SU-DHL-6 (cell line): ENCODE data around the gene MICAL2.

ENCODE experiments used
- H2AFZ ChIP-seq: fragments of 200-600 bp; sonication (generic); 2 replicates; pipeline ENCODE4 v1.6.1; 2014; ENCODE audit warnings: low read depth, mild to moderate bottlenecking, moderate library complexity, mixed read lengths, antibody characterized with exemption, low read length; ENCODE audit not compliant: severe bottlenecking
- H3F3A ChIP-seq: fragments of 200-600 bp; shearing (Covaris generic); 2 replicates; pipeline ENCODE4 v1.6.0; 2016; ENCODE audit warnings: antibody characterized with exemption, mild to moderate bottlenecking; ENCODE audit not compliant: insufficient read depth
- H3K27ac ChIP-seq: fragments of 200-600 bp; sonication (generic); 2 replicates; pipeline ENCODE4 v1.5.1; 2016; ENCODE audit warnings: low read depth, mild to moderate bottlenecking, low read length, moderate library complexity, mixed read lengths
- H3K27me3 ChIP-seq: fragments of 200-600 bp; sonication (generic), shearing (Covaris generic); 2 replicates; pipeline ENCODE4 v1.6.0; 2014; ENCODE audit warnings: mild to moderate bottlenecking, low read length
- H3K36me3 ChIP-seq: fragments of 200-600 bp; sonication (generic); 2 replicates; pipeline ENCODE4 v1.6.1; 2014; ENCODE audit warnings: mild to moderate bottlenecking, low read length, mixed read lengths
- H3K4me2 ChIP-seq: fragments of 300-600, 200-600 bp; shearing (Covaris generic), sonication (generic); 2 replicates; pipeline ENCODE4 v1.6.0; 2014; ENCODE audit warnings: low read length, low read depth, mild to moderate bottlenecking; ENCODE audit not compliant: poor library complexity, severe bottlenecking
- H3K4me3 ChIP-seq: fragments of 200-600 bp; sonication (generic); 2 replicates; pipeline ENCODE4 v1.5.1; 2014; ENCODE audit warnings: antibody characterized with exemption, low read length, mild to moderate bottlenecking, mixed read lengths; ENCODE audit not compliant: insufficient read depth, poor library complexity, severe bottlenecking
- H3K79me2 ChIP-seq: fragments of 200-600 bp; sonication (generic); 2 replicates; pipeline ENCODE4 v1.6.1; 2014; ENCODE audit warnings: mild to moderate bottlenecking, low read length, moderate library complexity; ENCODE audit not compliant: insufficient read depth
- H3K9ac ChIP-seq: fragments of 200-600 bp; sonication (generic); 2 replicates; pipeline ENCODE4 v1.7.0; 2014; ENCODE audit warnings: mild to moderate bottlenecking, low read length
- H3K9me2 ChIP-seq: fragments of 200-600 bp; sonication (generic); replicated peaks from 2 replicates; pipeline ENCODE4 v1.6.1; 2014; ENCODE audit warnings: low read length; ENCODE audit not compliant: insufficient read depth
- H3K9me3 ChIP-seq: fragments of 200-600 bp; sonication (generic); 2 replicates; pipeline ENCODE4 v1.6.1; 2014; ENCODE audit warnings: low read length, mixed read lengths; ENCODE audit not compliant: insufficient read depth
- H4K20me1 ChIP-seq: fragments of 200-600 bp; sonication (generic); 2 replicates; pipeline ENCODE4 v1.6.1; 2014; ENCODE audit warnings: low read depth, mild to moderate bottlenecking, antibody characterized with exemption, low read length, moderate library complexity, mixed read lengths
- CTCF ChIP-seq: fragments of 200-600 bp; sonication (generic); IDR thresholded peaks from one replicate; pipeline ENCODE4 v1.5.1; 2017; ENCODE audit warnings: antibody characterized with exemption, mild to moderate bottlenecking, low read length, moderate library complexity; ENCODE audit not compliant: insufficient read depth, poor library complexity, severe bottlenecking
- EZH2phosphoT487 ChIP-seq: fragments of 200-600 bp; sonication (generic), shearing (Covaris generic); conservative IDR thresholded peaks from 2 replicates; pipeline ENCODE4 v1.6.1; 2018; ENCODE audit warnings: mild to moderate bottlenecking, antibody characterized with exemption, low read length, moderate library complexity, mixed read lengths

The MICAL2 gene

DNA sequence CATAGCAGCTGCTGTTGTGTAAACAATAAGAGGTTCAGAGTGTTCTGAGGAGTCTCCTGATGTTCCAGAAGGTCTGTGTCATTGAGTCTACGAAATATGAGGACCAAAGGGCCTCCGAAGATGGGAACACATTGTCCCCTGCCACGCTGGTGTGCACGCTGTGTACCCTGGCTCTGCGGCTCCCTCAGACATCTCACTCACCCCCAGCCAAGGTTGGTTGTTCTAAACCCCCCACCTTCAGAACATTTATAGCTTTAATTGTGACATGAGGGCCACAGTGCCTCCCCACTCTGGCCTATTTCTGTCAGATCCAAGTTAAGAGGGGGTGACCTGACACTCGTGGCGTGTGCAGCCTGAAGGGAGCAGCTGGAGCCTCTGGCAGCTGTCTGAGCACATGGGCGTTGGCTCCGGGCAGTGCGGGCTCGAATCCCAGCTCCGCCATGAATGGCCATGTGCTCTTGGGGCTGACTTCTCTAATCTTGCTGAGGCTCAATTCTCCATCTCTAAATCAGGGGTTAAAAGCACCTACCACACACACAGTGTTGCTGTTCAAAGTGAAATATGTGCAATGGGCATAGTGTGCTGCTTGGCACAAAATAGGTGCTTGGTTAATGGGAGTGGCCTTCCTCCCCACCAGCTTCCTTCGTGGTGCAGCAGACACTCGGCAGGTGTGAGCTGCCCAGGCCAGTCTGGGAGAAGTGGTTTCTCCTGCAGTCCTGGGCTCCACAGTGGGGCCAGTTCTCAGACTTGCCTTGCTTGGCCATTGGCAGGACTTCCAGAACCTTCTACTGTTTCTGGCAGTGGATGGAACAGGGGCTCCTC lies 39.7 kb upstream of the MICAL2 start:
- Histone ChIP-seq H3K79me2 (no peaks in the 10 kb centered on the region), H3K27ac (no peak overlapping the region), H3K27me3 (no peaks in the 10 kb centered on the region), H3K4me2 (no peak overlapping the region), H3K4me3 (no peak overlapping the region), H3K9ac (no peak overlapping the region), H3K9me2 (no peaks in the 10 kb centered on the region), H3K36me3 (no peaks in the 10 kb centered on the region), H2AFZ (no peak overlapping the region), H3F3A (no peaks in the 10 kb centered on the region), H3K9me3 (no peaks in the 10 kb centered on the region), H4K20me1 (no peaks in the 10 kb centered on the region)
- TF ChIP-seq EZH2phosphoT487 (no peak), CTCF (no peak)

DNA sequence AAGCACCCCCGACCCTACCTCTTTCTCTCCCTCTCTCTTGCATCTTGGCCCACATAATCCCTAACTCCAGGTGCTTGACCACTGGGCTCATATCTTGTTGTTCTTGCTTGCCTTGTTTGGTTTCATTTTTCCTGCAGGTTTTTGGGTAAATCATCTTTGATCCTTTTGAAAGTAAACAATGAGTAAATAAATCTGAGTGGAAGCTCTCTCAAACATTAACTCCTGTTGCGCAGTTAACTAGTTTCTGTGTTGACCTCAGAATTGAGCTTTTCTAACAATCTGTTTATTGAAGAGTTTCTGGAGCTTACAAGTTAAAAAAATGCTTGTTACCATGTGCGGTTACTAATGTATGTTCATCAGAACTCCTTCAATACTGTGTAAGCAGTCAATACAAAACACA lies 38.8 kb upstream of the MICAL2 start:
- no peaks in the 10 kb centered on the region for H3K9me3 ChIP-seq
- no peaks in the 10 kb centered on the region for H3F3A ChIP-seq
- H3K4me3 ChIP-seq, result no peak overlapping the region
- no peak overlapping the region for H2AFZ ChIP-seq
- H4K20me1 ChIP-seq, result no peaks in the 10 kb centered on the region
- H3K4me2 ChIP-seq, result no peak overlapping the region
- H3K36me3 ChIP-seq, result no peaks in the 10 kb centered on the region
- H3K79me2 ChIP-seq, result no peaks in the 10 kb centered on the region
- H3K9me2 ChIP-seq, result no peaks in the 10 kb centered on the region
- H3K9ac ChIP-seq, result no peak overlapping the region
- H3K27ac ChIP-seq, result no peak overlapping the region
- no peaks in the 10 kb centered on the region for H3K27me3 ChIP-seq
- TF ChIP-seq CTCF, result no peak
- TF ChIP-seq EZH2phosphoT487, result no peak

GRCh38 chr11:12073436-12073835 lies 37.0 kb upstream of the MICAL2 start:
- no peak overlapping the region for H3K4me3 ChIP-seq
- H3K27ac ChIP-seq, result no peak overlapping the region
- H4K20me1 ChIP-seq, result no peaks in the 10 kb centered on the region
- no peak overlapping the region for H3K9ac ChIP-seq
- H2AFZ ChIP-seq, result no peak overlapping the region
- no peaks in the 10 kb centered on the region for H3F3A ChIP-seq
- H3K9me2 ChIP-seq, result no peaks in the 10 kb centered on the region
- no peaks in the 10 kb centered on the region for H3K9me3 ChIP-seq
- H3K79me2 ChIP-seq, result no peaks in the 10 kb centered on the region
- no peaks in the 10 kb centered on the region for H3K36me3 ChIP-seq
- TF ChIP-seq EZH2phosphoT487 (no peak), CTCF (no peak)
- H3K27me3 ChIP-seq, result no peaks in the 10 kb centered on the region
- H3K4me2 ChIP-seq, result no peak overlapping the region
